Measurements from ENCODE around the gene NUP93. TPM values are rescaled to one million over a fixed set of nuclear protein-coding genes. Genes with fewer than 3 reads are reported as not detected.

The NUP93 gene
- polyA plus RNA-seq, 1 donor (not counting 4 experiments of a cell fraction or from before 2014, with no cell fraction given): 74.1 TPM

- no peak overlapping the region for H3K4me3 ChIP-seq (ENCODE audit: control insufficient read depth in 2 of 3, extremely low read depth in 1 of 3, insufficient read depth in 2 of 3, low read depth in 1 of 3, low read length in 3 of 3)
- H3K36me3 ChIP-seq (ENCODE audit: control insufficient read depth in 2 of 2, extremely low read depth in 1 of 2, insufficient read depth in 2 of 2, low read length in 2 of 2): peaks cover 35 to 64% of the 10 kb centered on the region in 2 experiments
- TF ChIP-seq EZH2 (IDR thresholded peaks at IDR 0.05; ENCODE audit: low read length): no peak
- TF ChIP-seq CTCF (optimal IDR thresholded peaks at IDR 0.05 in 1 of 3, IDR thresholded peaks at IDR 0.05 in 1 of 3, conservative IDR thresholded peaks at IDR 0.05 in 1 of 3; ENCODE audit: extremely low read depth in 1 of 3, insufficient read depth in 2 of 3, low read length in 3 of 3): no peak
- no peaks in the 10 kb centered on the region for H3K9me3 ChIP-seq (ENCODE audit: control insufficient read depth, low read depth, low read length)
- no peak overlapping the region for H3K27ac ChIP-seq (ENCODE audit: control insufficient read depth, insufficient read depth, low read length)
- H4K20me1 ChIP-seq (ENCODE audit: control insufficient read depth, extremely low read depth, insufficient read depth, low read length): no peaks in the 10 kb centered on the region
- no peak overlapping the region for H3K4me2 ChIP-seq (ENCODE audit: control insufficient read depth, extremely low read depth, insufficient read depth, low read depth, low read length)
- no peaks in the 10 kb centered on the region for H3K27me3 ChIP-seq (ENCODE audit: control insufficient read depth, extremely low read depth, insufficient read depth, low read length)
- no peak overlapping the region for H3K9ac ChIP-seq (ENCODE audit: control insufficient read depth, extremely low read depth, insufficient read depth, low read length)
- DNase-seq (ENCODE audit: low read depth, low spot score) (no peak), FAIRE-seq (no peak)
- no peaks in the 10 kb centered on the region for H3K9me1 ChIP-seq (ENCODE audit: control insufficient read depth, extremely low read depth, insufficient read depth, low read length)
- H3K4me1 ChIP-seq (ENCODE audit: control insufficient read depth, extremely low read depth, insufficient read depth, low read length): peaks cover 3% of the 10 kb centered on the region
- dilution Hi-C loops (cut with MboI; ENCODE audit: extremely low pct_ligation_motif_present, low sequenced_read_pairs): no loop called here
- no peaks in the 10 kb centered on the region for H3K79me2 ChIP-seq (ENCODE audit: control insufficient read depth, insufficient read depth, low read length)
- no peak overlapping the region for H2AFZ ChIP-seq (ENCODE audit: control insufficient read depth, low read length)
These were observed 108.9 kb downstream of the NUP93 start for GRCh38 chr16:56838622-56839337.

- H3K79me2 ChIP-seq (ENCODE audit: control insufficient read depth, insufficient read depth, low read length): no peaks in the 10 kb centered on the region
- H3K27ac ChIP-seq (ENCODE audit: control insufficient read depth, insufficient read depth, low read length): no peak overlapping the region
- H3K36me3 ChIP-seq (ENCODE audit: control insufficient read depth in 2 of 2, extremely low read depth in 1 of 2, insufficient read depth in 2 of 2, low read length in 2 of 2): peaks cover 31 to 66% of the 10 kb centered on the region in 2 experiments
- dilution Hi-C loops (cut with MboI; ENCODE audit: extremely low pct_ligation_motif_present, low sequenced_read_pairs): no loop called here
- H3K9me1 ChIP-seq (ENCODE audit: control insufficient read depth, extremely low read depth, insufficient read depth, low read length): no peaks in the 10 kb centered on the region
- H4K20me1 ChIP-seq (ENCODE audit: control insufficient read depth, extremely low read depth, insufficient read depth, low read length): no peaks in the 10 kb centered on the region
- no peaks in the 10 kb centered on the region for H3K27me3 ChIP-seq (ENCODE audit: control insufficient read depth, extremely low read depth, insufficient read depth, low read length)
- FAIRE-seq (no peak), DNase-seq (ENCODE audit: low read depth, low spot score) (no peak)
- H3K4me1 ChIP-seq (ENCODE audit: control insufficient read depth, extremely low read depth, insufficient read depth, low read length): no peaks in the 10 kb centered on the region
- H3K4me3 ChIP-seq (ENCODE audit: control insufficient read depth in 2 of 3, extremely low read depth in 1 of 3, insufficient read depth in 2 of 3, low read depth in 1 of 3, low read length in 3 of 3): no peak overlapping the region
- H3K9me3 ChIP-seq (ENCODE audit: control insufficient read depth, low read depth, low read length): no peaks in the 10 kb centered on the region
- H3K4me2 ChIP-seq (ENCODE audit: control insufficient read depth, extremely low read depth, insufficient read depth, low read depth, low read length): no peak overlapping the region
- H3K9ac ChIP-seq (ENCODE audit: control insufficient read depth, extremely low read depth, insufficient read depth, low read length): no peak overlapping the region
- no peak overlapping the region for H2AFZ ChIP-seq (ENCODE audit: control insufficient read depth, low read length)
- TF ChIP-seq CTCF (optimal IDR thresholded peaks at IDR 0.05 in 1 of 3, IDR thresholded peaks at IDR 0.05 in 1 of 3, conservative IDR thresholded peaks at IDR 0.05 in 1 of 3; ENCODE audit: extremely low read depth in 1 of 3, insufficient read depth in 2 of 3, low read length in 3 of 3) (no peak), EZH2 (IDR thresholded peaks at IDR 0.05; ENCODE audit: low read length) (no peak)
These were observed 111.3 kb downstream of the NUP93 start for GRCh38 chr16:56841233-56841632.

All from keratinocyte (primary cell).